Left hindlimb (tissue), 1 donor: ENCODE measurements around the gene EFS.

Source experiments
- DNase-seq: peaks from one replicate; pipeline ENCODE4 v3.0.0-alpha.2; 2018

EFS gene

DNA sequence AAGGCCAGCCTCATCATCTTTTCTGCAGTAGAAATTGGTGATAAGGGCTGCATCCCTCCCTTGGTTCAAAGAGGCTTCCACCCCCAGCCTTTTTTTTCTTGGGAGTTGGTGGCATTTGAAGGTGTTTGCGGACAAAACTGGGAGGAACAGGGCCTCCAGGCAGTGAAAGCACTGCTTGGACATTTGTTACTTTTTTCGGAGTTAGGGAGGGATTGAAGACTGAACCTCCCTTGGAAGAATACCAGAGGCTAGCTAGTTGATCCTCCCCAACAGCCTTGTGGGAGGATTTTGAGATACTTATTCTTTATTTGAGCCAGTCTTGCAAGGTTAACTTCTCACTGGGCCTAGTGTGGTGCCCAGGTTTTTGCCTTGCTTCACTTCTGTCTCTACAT, 40.5 kb downstream of the EFS start:
- no peak for DNase-seq

DNA sequence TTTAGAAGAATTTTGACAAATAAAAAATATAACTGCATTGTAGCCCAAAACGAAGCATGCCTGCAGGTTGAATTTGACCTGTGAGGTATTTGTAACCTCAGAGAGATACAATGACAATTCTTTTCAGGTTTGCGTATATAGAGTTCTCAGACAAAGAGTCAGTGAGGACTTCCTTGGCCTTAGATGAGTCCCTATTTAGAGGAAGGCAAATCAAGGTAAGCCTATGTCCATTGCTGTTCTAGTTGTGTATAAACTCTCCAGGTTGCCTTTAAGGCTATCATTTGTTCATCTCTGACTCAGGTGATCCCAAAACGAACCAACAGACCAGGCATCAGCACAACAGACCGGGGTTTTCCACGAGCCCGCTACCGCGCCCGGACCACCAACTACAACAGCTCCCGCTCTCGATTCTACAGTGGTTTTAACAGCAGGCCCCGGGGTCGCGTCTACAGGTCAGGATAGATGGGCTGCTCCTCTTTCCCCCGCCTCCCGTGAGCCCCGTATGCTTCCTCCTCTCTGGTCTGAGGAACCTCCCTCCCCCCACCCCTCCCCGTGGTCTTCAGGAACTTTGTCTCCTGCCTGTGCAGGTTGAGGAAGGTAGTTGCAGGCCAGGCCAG, 41.0 kb downstream of the EFS start:
- no peak for DNase-seq

DNA sequence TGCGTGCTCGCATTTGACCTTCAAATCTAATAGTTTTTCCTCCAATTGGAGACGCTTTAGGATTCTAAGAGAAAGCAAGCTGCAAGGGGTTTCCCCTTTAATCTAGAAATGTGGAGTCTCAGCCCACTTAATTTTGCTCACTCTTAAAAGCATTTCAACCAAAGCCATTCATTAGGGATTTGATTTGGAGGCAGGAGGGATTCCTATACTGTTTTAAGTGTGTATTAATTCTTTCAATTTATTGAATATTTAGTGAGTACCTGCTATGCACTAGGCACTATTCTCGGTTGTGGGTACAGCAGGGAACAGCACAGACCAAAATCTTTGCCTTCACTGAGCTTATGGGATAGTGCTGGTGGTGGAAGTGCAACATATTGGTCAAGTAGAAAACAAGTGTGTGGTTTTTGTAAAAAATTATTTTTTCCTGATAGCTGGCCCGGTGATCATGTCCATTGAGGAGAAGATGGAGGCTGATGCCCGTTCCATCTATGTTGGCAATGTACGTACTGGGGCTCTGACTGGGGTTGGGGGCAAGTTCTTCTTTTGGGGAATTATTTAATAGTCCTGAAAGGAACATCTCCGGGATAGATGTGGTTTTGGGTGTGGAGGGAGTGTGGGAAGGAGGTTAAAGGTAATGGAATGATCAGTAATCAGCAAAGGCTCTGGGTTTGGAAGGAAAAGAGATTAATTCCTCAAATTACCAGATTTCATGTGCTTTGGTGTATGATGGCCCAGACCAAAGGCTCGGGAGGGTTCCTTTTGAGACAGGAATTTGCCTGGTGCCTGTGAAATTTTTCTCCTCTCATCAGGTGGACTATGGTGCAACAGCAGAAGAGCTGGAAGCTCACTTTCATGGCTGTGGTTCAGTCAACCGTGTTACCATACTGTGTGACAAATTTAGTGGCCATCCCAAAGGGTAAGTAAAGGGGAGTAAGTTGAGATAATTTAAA, 42.1 kb downstream of the EFS start:
- DNase-seq, result no peak

DNA sequence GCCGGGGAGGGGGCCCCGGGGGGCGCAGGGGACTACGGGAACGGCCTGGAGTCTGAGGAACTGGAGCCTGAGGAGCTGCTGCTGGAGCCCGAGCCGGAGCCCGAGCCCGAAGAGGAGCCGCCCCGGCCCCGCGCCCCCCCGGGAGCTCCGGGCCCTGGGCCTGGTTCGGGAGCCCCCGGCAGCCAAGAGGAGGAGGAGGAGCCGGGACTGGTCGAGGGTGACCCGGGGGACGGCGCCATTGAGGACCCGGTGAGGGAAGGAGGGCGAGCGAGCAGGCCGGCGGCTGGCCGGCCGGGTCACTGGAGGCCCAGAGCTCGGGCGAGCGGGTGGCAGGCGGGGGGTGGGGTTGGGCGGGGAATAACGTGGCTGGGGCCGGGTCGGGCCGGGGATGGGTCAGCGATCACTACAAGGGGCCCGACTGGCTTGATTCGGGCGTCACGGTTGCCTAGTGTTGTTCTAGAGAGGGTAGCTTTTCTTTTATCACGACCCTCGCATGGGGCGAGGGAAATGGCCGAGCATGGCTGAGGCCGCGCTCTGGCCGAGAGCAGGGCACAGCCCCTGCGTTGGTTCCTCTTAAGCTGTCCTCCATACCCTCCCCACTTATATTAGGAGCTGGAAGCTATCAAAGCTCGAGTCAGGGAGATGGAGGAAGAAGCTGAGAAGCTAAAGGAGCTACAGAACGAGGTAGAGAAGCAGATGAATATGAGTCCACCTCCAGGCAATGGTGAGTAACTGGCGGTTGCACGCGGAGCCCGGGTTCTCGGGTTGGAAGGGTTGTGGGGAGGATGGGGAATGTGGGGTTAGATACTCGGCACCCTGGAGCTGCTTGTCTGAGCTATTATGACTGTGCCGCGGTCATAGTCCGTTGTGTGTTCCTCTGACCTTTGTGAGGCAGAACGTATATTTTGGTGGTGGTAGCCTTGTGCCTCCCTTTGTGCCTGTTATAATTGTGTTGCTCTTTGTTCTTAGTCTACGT, 43.1 kb downstream of the EFS start:
- peak; percentile 59 for DNase-seq

DNA sequence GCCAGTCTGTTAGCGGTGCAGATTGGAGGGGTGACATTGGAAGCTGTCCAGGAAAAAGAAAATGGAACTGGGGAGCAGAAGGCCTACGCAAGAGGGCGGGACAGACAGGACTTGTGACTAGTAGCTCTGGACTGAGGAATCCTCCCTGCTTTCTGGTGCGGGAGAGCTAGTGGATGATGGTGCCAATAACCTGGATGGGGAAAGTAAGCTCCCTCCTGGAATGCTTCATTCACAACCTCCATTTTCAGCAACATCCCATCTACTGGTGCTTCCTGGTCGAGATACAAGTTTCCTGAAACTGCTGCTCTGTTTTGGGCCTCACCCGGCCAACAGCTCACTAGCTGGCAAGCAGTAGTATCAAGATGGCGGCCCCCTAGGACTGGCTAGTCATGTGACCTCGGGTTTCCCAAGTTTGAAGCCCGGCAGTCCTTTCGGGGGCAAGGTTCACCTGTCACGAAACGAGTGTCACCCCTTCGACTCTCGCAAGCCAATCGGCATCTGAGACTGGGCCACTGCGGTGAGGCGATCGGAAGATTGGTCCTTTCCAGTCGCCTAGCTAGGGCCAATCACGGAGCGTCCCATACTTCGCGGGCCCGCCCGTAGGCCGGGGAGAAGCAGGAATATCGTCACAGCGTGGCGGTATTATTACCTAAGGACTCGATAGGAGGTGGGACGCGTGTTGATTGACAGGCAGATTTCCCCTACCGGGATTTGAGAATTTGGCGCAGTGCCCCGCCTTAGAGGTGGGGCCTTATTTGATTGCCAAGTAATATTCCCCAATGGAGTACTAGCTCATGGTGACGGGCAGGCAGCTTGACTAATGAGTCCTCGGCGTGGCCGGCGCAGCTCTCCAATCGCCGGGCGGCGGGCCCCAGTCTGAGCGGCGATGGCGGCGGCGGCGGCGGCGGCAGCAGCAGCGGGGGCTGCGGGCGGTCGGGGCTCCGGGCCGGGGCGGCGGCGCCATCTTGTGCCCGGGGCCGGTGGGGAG, 44.1 kb downstream of the EFS start, which contains the start of gene PABPN1:
Gene PABPN1 (plus strand): TSS at position 874 of the 988 bp plus-strand sequence. CDS start 13 bp downstream, at position 887.
- DNase-seq, result peak; percentile 99

DNA sequence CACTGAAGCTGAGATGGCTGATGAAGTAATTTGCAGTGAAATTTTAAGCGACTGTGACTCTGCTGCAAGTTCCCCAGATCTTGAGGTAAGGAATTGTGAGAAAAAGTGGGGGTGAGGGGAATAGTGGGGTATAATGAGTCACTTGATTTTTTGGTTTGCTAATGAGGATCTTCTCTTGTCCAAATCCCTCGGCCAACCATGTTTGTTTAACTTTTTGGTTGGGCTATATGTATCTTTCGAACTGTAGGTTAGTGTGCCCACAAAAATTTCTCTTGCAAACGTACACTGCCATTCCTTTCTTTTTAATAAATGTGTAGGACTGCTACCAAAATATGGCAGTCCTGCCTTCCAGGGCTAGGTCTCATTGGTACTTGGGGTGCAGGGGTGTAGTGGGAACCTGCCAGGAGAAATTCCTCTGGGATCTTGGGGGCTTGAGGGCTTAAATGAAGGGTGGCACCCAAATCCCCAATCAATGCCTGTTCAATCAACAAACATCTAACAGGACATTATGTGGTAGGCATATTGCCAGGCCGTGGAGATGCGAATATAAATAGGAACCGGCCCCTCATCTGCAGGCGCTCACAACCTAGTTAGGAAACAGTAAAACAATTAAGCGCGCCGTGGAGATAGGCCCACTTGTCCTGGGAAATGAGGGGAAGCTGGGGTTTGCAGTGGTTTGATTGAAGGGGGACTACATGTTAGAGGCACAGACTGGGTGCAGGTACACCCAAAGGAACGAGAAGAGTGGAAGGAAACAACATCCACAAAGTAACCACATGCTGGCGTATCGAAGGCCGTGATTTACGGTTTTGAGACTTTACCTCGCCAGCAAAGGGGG, 45.0 kb downstream of the EFS start:
- no peak for DNase-seq

DNA sequence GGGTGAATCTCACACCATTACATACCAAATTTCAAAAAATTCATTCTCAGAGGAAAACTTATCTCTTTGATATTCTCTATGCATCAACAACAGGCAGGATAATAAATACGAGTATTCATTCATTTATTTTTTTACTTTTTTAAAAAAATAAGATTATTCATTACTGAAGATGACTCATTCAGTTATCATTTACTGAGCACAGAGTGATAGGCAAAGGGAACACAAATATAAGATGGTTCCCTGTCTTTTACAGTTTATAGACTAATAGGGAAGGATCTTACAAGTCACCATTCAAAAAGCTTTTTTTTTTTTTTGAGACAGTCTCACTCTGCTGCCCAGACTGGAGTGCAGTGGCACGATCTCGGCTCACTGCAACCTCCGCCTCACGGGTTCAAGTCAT, 48.7 kb downstream of the EFS start:
- DNase-seq, result no peak

DNA sequence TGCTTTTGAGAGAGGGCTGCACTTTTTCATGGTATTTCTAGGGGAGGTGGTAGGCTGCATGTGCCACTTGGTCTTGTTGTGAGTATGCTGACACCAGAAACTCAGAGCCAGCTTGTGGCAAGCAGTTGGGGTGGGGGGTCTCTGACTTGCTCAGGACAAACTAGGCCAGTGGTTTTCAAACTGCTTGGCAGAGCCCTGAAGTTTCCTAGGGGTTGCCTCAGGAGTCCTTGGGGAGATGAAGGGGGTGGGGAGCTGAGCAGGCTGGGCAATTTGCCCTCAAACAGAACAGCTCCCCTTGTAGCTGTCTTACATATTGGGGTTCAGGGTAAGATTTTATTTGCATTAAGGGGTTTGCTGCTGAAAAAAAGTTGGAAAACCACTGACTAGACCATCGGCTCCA, 54.4 kb downstream of the EFS start:
- DNase-seq, result no peak

DNA sequence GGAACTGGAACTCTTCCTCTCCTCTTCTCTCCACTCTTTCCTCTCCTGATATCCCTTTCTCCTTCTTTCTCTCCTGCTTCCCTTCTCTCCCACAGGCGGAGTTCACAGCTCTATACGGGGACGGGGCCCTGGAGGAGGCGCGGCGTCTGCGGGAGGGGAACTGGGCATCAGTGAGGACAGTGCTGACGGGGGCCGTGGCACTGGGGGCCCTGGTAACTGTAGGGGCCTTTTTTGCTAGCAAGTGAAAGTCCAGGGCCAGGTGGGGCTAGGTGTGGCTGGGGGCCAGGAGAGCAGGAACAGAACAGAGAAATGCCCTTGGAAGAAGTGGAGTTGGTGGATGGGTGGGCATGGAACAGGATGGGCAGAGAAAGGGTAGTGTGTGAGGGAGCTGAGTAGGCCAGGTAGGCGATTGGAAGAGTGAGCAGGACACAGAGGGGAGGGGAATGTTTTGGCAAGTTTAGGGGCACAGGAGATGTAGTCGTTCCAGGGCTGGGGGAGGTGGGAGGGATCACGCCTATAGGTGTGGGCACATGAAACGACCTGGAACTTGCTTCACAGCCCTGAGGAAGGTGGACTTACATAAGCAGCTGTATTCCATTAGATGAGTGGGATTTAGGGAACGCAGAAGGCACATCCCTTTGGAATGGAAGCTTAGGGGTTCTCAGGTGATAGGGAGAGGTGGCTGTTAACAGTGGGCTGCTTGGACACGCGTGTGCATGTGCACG, 56.1 kb downstream of the EFS start:
- no peak for DNase-seq

DNA sequence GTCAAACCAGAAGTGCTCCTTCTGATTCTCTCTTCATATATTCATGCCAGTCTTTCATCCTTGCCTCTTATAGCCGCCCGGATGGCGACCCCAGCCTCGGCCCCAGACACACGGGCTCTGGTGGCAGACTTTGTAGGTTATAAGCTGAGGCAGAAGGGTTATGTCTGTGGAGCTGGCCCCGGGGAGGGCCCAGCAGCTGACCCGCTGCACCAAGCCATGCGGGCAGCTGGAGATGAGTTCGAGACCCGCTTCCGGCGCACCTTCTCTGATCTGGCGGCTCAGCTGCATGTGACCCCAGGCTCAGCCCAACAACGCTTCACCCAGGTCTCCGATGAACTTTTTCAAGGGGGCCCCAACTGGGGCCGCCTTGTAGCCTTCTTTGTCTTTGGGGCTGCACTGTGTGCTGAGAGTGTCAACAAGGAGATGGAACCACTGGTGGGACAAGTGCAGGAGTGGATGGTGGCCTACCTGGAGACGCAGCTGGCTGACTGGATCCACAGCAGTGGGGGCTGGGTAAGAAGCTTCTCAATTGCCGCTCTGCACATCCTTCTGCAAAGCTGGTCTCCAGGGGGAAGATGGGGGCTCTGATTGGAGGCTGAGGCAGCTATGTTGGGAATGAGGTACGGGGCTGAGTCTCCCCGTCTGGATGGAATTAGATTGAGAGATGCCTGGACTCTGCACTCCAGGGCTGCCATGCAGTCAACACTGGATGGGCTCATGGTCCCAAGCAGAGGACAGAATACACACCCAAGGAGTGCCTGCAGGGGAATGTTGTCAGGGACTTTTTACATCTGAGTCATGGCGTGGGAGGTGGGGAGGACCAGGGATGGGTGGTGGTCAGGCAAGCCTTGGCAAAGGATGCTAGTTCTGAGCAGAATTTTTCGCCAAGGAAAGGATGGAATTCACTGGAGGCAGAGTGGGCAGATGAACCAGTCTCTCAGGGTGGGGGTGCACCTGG, 57.0 kb downstream of the EFS start:
- DNase-seq, result no peak

DNA sequence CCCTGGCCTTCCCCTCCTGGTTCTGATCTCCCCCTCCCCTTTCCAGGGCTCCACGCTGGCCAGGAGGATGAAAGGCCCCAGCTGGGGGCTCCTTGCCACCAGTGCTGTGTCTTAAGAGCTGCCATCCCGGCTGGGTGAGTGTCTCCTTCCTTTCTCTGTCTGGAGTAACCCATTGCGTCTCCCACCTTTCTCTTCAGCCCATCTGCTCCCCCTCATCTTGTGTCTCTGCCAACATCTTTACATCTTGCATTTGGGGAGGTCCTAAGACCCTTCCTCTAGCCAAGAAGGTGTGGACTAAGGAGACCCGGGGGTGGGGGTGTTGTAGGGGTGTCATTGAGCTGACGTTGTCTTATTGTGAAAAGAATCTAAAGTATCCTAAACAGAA, 57.8 kb downstream of the EFS start:
- no peak for DNase-seq

DNA sequence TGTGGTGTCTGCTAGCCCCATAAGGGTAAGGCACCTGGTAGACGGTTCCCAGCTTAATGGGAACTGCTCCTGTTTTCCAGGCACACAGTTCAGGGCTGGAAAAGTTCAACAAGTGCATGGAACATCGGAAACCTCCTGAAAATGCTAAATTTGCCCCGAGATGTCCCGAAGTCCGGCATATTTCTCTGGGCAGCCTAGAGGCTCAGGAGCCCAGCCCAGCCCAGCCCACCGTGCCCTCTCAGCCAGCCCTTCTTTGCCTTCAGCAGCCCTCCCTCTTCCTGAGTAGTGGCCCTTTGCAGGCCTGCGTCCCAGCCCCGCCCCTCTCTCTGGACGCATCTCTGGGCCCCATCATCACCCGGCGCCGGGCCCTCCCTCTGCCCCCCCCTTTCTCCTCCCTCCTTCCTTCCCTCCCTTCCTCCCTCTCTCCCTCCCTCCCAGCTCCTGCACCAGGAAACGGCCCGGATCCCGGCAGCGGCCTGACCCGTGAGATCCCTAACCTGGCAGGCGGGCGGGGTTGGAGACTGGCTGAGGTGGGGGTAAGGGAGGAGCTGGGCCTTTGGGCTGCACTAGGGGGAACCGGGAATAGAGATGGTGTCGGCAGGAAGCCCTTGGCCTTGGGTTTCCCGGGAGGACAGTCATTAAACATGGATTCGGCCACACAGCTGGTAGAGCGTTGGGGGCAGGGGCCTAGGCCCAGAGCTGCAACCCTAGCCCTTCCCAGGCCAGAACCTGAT, 58.4 kb downstream of the EFS start, which contains the start of gene BCL2L2:
Gene BCL2L2 (plus strand): TSS at position 422 of the 734 bp plus-strand sequence. CDS start 935 bp downstream, outside the sequence.
- DNase-seq, result peak; percentile 96
